SK-N-SH treated with all-trans-retinoic acid at 6 μM for 48 hours (cell line): ENCODE measurements around the gene TNS1.

Experiments
- ATAC-seq: fragments of 200-7000 bp; cut with Tn5 transposase; 3 replicates; pipeline ENCODE4 v1.9.1; 2020; ENCODE audit warnings: mild to moderate bottlenecking, moderate library complexity
- ARNTL ChIP-seq: fragments of 450-650 bp; formaldehyde crosslinking; IDR thresholded peaks from 2 replicates; pipeline ENCODE4 v1.5.0; 2020; ENCODE audit warnings: low read depth, mild to moderate bottlenecking, moderate library complexity, borderline replicate concordance
- BACH2 ChIP-seq: fragments of 250-450 bp; sonication (Bioruptor Pico); IDR thresholded peaks from 2 replicates; pipeline ENCODE4 v1.9.0; 2021; ENCODE audit warnings: mild to moderate bottlenecking, borderline replicate concordance
- CREB5 ChIP-seq: fragments of 250-450 bp; sonication (Bioruptor Pico); IDR thresholded peaks from 2 replicates; pipeline ENCODE4 v1.5.1; 2020; ENCODE audit warnings: low read depth, mild to moderate bottlenecking, moderate library complexity
- CSDC2 ChIP-seq: fragments of 250-450 bp; sonication (Bioruptor Pico); IDR thresholded peaks from 2 replicates; pipeline ENCODE4 v1.5.0; 2020; ENCODE audit warnings: mild to moderate bottlenecking, moderate library complexity
- ESRRG ChIP-seq: fragments of 250-450 bp; sonication (Bioruptor Pico); IDR thresholded peaks from 2 replicates; pipeline ENCODE4 v1.6.1; 2021; ENCODE audit warnings: mild to moderate bottlenecking
- GLIS3 ChIP-seq: fragments of 250-450 bp; sonication (Bioruptor Pico); IDR thresholded peaks from 2 replicates; pipeline ENCODE4 v1.5.0; 2020; ENCODE audit warnings: mild to moderate bottlenecking, moderate library complexity
- ISL1 ChIP-seq: fragments of 250-450 bp; sonication (Bioruptor Pico); IDR thresholded peaks from 2 replicates; pipeline ENCODE4 v2.1.2; 2022; ENCODE audit warnings: mild to moderate bottlenecking, moderate library complexity
- OSR1 ChIP-seq: fragments of 250-450 bp; sonication (Bioruptor Pico); IDR thresholded peaks from 2 replicates; pipeline ENCODE4 v1.8.0; 2022; ENCODE audit warnings: moderate library complexity, mild to moderate bottlenecking, inconsistent platforms
- PPARA ChIP-seq: fragments of 250-450 bp; sonication (Bioruptor Pico); IDR thresholded peaks from 2 replicates; pipeline ENCODE4 v1.5.0; 2020; ENCODE audit warnings: mild to moderate bottlenecking, borderline replicate concordance
- RARB ChIP-seq: fragments of 250-450 bp; sonication (Bioruptor Pico); IDR thresholded peaks from 2 replicates; pipeline ENCODE4 v1.8.0; 2021; ENCODE audit warnings: mild to moderate bottlenecking, moderate library complexity
- SNAI2 ChIP-seq: fragments of 250-450 bp; sonication (Bioruptor Pico); IDR thresholded peaks from 2 replicates; pipeline ENCODE4 v1.5.0; 2020; ENCODE audit warnings: mild to moderate bottlenecking, moderate library complexity
- TCF4 ChIP-seq: fragments of 250-450 bp; sonication (Bioruptor Pico); IDR thresholded peaks from 2 replicates; pipeline ENCODE4 v1.8.0; 2021; ENCODE audit warnings: mild to moderate bottlenecking, moderate library complexity, borderline replicate concordance
- TOX ChIP-seq: fragments of 250-450 bp; sonication (Bioruptor Pico); IDR thresholded peaks from 2 replicates; pipeline ENCODE4 v1.8.0; 2021; ENCODE audit warnings: mild to moderate bottlenecking, moderate library complexity, borderline replicate concordance
- TSHZ2 ChIP-seq: fragments of 250-450 bp; sonication (Bioruptor Pico); IDR thresholded peaks from 2 replicates; pipeline ENCODE4 v1.5.0; 2020; ENCODE audit warnings: mild to moderate bottlenecking, moderate library complexity
- ZC3H10 ChIP-seq: fragments of 250-450 bp; sonication (Bioruptor Pico); IDR thresholded peaks from 2 replicates; pipeline ENCODE4 v1.5.1; 2021; ENCODE audit warnings: mild to moderate bottlenecking, moderate library complexity
- ZFP3 ChIP-seq: fragments of 250-450 bp; sonication (Bioruptor Pico); IDR thresholded peaks from 2 replicates; pipeline ENCODE4 v1.5.0; 2020; ENCODE audit warnings: mild to moderate bottlenecking, moderate library complexity
- ZFP30 ChIP-seq: fragments of 450-650 bp; formaldehyde crosslinking; IDR thresholded peaks from 2 replicates; pipeline ENCODE4 v1.5.0; 2022; ENCODE audit warnings: mild to moderate bottlenecking, moderate library complexity
- ZNF565 ChIP-seq: fragments of 450-650 bp; formaldehyde crosslinking; conservative IDR thresholded peaks from 2 replicates; pipeline ENCODE4 v1.5.0; 2020; ENCODE audit warnings: low read depth, mild to moderate bottlenecking, moderate library complexity
- ZNF70 ChIP-seq: fragments of 450-650 bp; formaldehyde crosslinking; IDR thresholded peaks from 2 replicates; pipeline ENCODE4 v1.5.0; 2020; ENCODE audit warnings: mild to moderate bottlenecking, moderate library complexity
- ZNF8 ChIP-seq: fragments of 450-650 bp; formaldehyde crosslinking; IDR thresholded peaks from 2 replicates; pipeline ENCODE4 v1.5.0; 2020; ENCODE audit warnings: mild to moderate bottlenecking, moderate library complexity
- TF ChIP-seq, protein P1 (sequence below): fragments of 250-450 bp; sonication (Bioruptor Pico); IDR thresholded peaks from 2 replicates; pipeline ENCODE4 v1.5.1; 2021; ENCODE audit warnings: mild to moderate bottlenecking, moderate library complexity
- TF ChIP-seq, protein P2 (sequence below): fragments of 250-450 bp; sonication (Bioruptor Pico); IDR thresholded peaks from 2 replicates; pipeline ENCODE4 v1.8.0; 2021; ENCODE audit warnings: low read depth, mild to moderate bottlenecking, moderate library complexity, borderline replicate concordance
- TF ChIP-seq, protein P3 (sequence below): fragments of 250-450 bp; sonication (Bioruptor Pico); IDR thresholded peaks from 2 replicates; pipeline ENCODE4 v1.8.0; 2020; ENCODE audit warnings: mild to moderate bottlenecking, moderate library complexity, borderline replicate concordance

TNS1 gene

DNA sequence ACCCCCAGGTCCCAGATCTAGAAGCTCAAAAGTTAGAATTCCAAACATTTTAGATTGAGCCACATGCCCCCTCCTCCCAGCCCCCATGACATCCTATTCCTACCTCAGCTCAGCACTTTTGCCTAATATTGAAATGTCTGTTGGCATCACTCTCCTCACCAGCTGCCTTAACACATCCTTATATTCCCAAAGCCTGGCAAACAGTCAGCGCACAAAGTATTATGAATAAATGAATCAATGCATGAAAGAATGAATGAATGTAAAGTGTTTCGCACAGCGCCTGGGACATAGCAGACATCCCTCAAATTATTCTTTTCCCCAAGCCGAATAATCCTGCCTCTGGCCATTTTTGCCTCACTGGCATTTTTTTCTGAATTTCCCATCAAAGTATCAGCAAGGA lies 175.8 kb downstream of the TNS1 start:
- no peak for TF ChIP-seq ISL1 (CRISPR knock-in tag)
- no peak for TF ChIP-seq ARNTL
- no peak for TF ChIP-seq ZC3H10 (CRISPR knock-in tag)
- TF ChIP-seq TCF4 (CRISPR knock-in tag) = no peak
- TF ChIP-seq ZNF70 = no peak
- no peak for TF ChIP-seq ZNF565 (CRISPR knock-in tag)
- TF ChIP-seq ZNF8 (CRISPR knock-in tag) = no peak
- no peak for TF ChIP-seq SNAI2 (CRISPR knock-in tag)
- TF ChIP-seq ZFP30 (CRISPR knock-in tag) = no peak
- TF ChIP-seq GLIS3 (CRISPR knock-in tag) = no peak
- no peak for TF ChIP-seq ESRRG (CRISPR knock-in tag)
- no peak for TF ChIP-seq CSDC2 (CRISPR knock-in tag)
- no peak for TF ChIP-seq CREB5 (CRISPR knock-in tag)
- no peak for TF ChIP-seq ZFP3 (CRISPR knock-in tag)
- TF ChIP-seq, protein P1, sequence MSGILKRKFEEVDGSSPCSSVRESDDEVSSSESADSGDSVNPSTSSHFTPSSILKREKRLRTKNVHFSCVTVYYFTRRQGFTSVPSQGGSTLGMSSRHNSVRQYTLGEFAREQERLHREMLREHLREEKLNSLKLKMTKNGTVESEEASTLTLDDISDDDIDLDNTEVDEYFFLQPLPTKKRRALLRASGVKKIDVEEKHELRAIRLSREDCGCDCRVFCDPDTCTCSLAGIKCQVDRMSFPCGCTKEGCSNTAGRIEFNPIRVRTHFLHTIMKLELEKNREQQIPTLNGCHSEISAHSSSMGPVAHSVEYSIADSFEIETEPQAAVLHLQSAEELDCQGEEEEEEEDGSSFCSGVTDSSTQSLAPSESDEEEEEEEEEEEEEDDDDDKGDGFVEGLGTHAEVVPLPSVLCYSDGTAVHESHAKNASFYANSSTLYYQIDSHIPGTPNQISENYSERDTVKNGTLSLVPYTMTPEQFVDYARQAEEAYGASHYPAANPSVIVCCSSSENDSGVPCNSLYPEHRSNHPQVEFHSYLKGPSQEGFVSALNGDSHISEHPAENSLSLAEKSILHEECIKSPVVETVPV (CRISPR knock-in tag) = no peak
- TF ChIP-seq BACH2 (CRISPR knock-in tag) = no peak
- no peak for TF ChIP-seq OSR1 (CRISPR knock-in tag)
- TF ChIP-seq PPARA (CRISPR knock-in tag) = no peak
- TF ChIP-seq, protein P2, sequence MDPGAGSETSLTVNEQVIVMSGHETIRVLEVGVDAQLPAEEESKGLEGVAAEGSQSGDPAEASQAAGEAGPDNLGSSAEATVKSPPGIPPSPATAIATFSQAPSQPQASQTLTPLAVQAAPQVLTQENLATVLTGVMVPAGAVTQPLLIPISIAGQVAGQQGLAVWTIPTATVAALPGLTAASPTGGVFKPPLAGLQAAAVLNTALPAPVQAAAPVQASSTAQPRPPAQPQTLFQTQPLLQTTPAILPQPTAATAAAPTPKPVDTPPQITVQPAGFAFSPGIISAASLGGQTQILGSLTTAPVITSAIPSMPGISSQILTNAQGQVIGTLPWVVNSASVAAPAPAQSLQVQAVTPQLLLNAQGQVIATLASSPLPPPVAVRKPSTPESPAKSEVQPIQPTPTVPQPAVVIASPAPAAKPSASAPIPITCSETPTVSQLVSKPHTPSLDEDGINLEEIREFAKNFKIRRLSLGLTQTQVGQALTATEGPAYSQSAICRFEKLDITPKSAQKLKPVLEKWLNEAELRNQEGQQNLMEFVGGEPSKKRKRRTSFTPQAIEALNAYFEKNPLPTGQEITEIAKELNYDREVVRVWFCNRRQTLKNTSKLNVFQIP (CRISPR knock-in tag) = no peak
- no peak for ATAC-seq

DNA sequence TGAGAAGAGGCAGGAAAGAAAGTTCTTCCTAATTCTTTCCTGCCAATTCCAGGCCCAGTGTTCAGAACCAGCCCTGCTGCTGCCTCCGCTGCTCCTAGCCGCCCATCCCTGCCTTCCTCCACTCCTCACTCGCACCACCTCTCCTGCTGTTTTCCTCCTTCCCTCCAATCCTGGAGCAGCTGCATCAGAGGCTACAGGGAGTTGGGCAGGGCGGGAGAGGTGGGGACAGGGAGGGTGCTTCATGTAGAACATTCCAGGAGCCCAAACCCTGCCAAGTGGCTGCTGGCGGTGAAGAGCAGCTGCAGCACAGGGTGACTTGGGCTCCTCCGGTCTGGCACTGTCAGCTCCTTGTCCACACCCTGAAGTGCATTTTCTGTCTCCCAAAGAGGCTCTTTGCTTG lies 176.3 kb downstream of the TNS1 start:
- ATAC-seq = no peak
- TF ChIP-seq, protein P1 (CRISPR knock-in tag) = no peak
- TF ChIP-seq ZNF8 (CRISPR knock-in tag) = no peak
- TF ChIP-seq OSR1 (CRISPR knock-in tag) = no peak
- no peak for TF ChIP-seq RARB (CRISPR knock-in tag)
- TF ChIP-seq BACH2 (CRISPR knock-in tag) = no peak
- TF ChIP-seq ISL1 (CRISPR knock-in tag) = no peak
- TF ChIP-seq ZNF70 = no peak
- no peak for TF ChIP-seq ESRRG (CRISPR knock-in tag)
- no peak for TF ChIP-seq ZC3H10 (CRISPR knock-in tag)
- no peak for TF ChIP-seq TSHZ2 (CRISPR knock-in tag)
- TF ChIP-seq, protein P3, sequence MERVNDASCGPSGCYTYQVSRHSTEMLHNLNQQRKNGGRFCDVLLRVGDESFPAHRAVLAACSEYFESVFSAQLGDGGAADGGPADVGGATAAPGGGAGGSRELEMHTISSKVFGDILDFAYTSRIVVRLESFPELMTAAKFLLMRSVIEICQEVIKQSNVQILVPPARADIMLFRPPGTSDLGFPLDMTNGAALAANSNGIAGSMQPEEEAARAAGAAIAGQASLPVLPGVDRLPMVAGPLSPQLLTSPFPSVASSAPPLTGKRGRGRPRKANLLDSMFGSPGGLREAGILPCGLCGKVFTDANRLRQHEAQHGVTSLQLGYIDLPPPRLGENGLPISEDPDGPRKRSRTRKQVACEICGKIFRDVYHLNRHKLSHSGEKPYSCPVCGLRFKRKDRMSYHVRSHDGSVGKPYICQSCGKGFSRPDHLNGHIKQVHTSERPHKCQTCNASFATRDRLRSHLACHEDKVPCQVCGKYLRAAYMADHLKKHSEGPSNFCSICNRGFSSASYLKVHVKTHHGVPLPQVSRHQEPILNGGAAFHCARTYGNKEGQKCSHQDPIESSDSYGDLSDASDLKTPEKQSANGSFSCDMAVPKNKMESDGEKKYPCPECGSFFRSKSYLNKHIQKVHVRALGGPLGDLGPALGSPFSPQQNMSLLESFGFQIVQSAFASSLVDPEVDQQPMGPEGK (CRISPR knock-in tag) = no peak
- TF ChIP-seq GLIS3 (CRISPR knock-in tag) = no peak
- no peak for TF ChIP-seq SNAI2 (CRISPR knock-in tag)
- TF ChIP-seq ZFP3 (CRISPR knock-in tag) = no peak
- TF ChIP-seq CSDC2 (CRISPR knock-in tag) = no peak
- TF ChIP-seq TOX (CRISPR knock-in tag) = no peak
- TF ChIP-seq ZFP30 (CRISPR knock-in tag) = no peak
